ENCODE measurements around the gene KDM4B.

The KDM4B gene

GRCh38 chr19:5017235-5017634 is 48.3 kb downstream of the KDM4B start:
- Histone ChIP-seq H3K27ac (replicated peaks) (no peak overlapping the region), H3K4me3 (replicated peaks; ENCODE audit: insufficient read depth, low read length) (no peak overlapping the region), H3K27me3 (ENCODE audit: insufficient read depth, poor library complexity, severe bottlenecking) (no peaks in the 10 kb centered on the region)
- TF ChIP-seq POLR2AphosphoS5 (IDR thresholded peaks at IDR 0.05; ENCODE audit: low read depth), result no peak
- TF ChIP-seq GABPA (IDR thresholded peaks at IDR 0.05; ENCODE audit: low read depth), result no peak
- TF ChIP-seq REST (IDR thresholded peaks at IDR 0.05; ENCODE audit: insufficient replicate concordance, low read depth), result no peak
- TF ChIP-seq SPI1 (IDR thresholded peaks at IDR 0.05; ENCODE audit: borderline replicate concordance, low read depth), result no peak
- no peak for TF ChIP-seq CTCF (IDR thresholded peaks at IDR 0.05; ENCODE audit: insufficient read depth, low read length)
- DNase-seq (ENCODE audit: low read depth in 1 of 2, low spot score in 1 of 2), result no peak

- no peaks in the 10 kb centered on the region for H3K27me3 ChIP-seq (ENCODE audit: insufficient read depth, poor library complexity, severe bottlenecking)
These were observed 49.5 kb downstream of the KDM4B start for GRCh38 chr19:5018224-5019015.

GRCh38 chr19:5020368-5020767 is 51.5 kb downstream of the KDM4B start:
- H3K4me3 ChIP-seq (replicated peaks; ENCODE audit: insufficient read depth, low read length), result no peak overlapping the region
- TF ChIP-seq REST (IDR thresholded peaks at IDR 0.05; ENCODE audit: insufficient replicate concordance, low read depth) (no peak), SPI1 (IDR thresholded peaks at IDR 0.05; ENCODE audit: borderline replicate concordance, low read depth) (no peak), GABPA (IDR thresholded peaks at IDR 0.05; ENCODE audit: low read depth) (no peak), CTCF (IDR thresholded peaks at IDR 0.05; ENCODE audit: insufficient read depth, low read length) (no peak), POLR2AphosphoS5 (IDR thresholded peaks at IDR 0.05; ENCODE audit: low read depth) (no peak)

More at GRCh38 chr19:5018224-5019015, 49.5 kb downstream of the KDM4B start:
- TF ChIP-seq GABPA (IDR thresholded peaks at IDR 0.05; ENCODE audit: low read depth) (no peak), SPI1 (IDR thresholded peaks at IDR 0.05; ENCODE audit: borderline replicate concordance, low read depth) (no peak)
- Histone ChIP-seq H3K27ac (replicated peaks) (no peak overlapping the region), H3K4me3 (replicated peaks; ENCODE audit: insufficient read depth, low read length) (no peak overlapping the region)
- no peak for DNase-seq (ENCODE audit: low read depth in 1 of 2, low spot score in 1 of 2)

GRCh38 chr19:5021046-5021445 is 52.1 kb downstream of the KDM4B start:
- H3K4me3 ChIP-seq (replicated peaks; ENCODE audit: insufficient read depth, low read length), result no peak overlapping the region
- H3K27me3 ChIP-seq (ENCODE audit: insufficient read depth, poor library complexity, severe bottlenecking), result no peaks in the 10 kb centered on the region
- TF ChIP-seq REST (IDR thresholded peaks at IDR 0.05; ENCODE audit: insufficient replicate concordance, low read depth) (no peak), POLR2AphosphoS5 (IDR thresholded peaks at IDR 0.05; ENCODE audit: low read depth) (no peak), CTCF (IDR thresholded peaks at IDR 0.05; ENCODE audit: insufficient read depth, low read length) (no peak), GABPA (IDR thresholded peaks at IDR 0.05; ENCODE audit: low read depth) (no peak)
- no peak overlapping the region for H3K27ac ChIP-seq (replicated peaks)
- DNase-seq (ENCODE audit: low read depth in 1 of 2, low spot score in 1 of 2), result no peak

More at GRCh38 chr19:5020368-5020767, 51.5 kb downstream of the KDM4B start:
- no peak for DNase-seq (ENCODE audit: low read depth in 1 of 2, low spot score in 1 of 2)
- Histone ChIP-seq H3K27me3 (ENCODE audit: insufficient read depth, poor library complexity, severe bottlenecking) (no peaks in the 10 kb centered on the region), H3K27ac (replicated peaks) (no peak overlapping the region)
